HepG2 (cell line): ENCODE data around the gene LYZL1.

ENCODE experiments used
- CHD2 ChIP-seq: IDR thresholded peaks from 2 replicates; pipeline ENCODE4 v1.6.1; 2011; ENCODE audit warnings: low read depth, low read length, improper control_type of control experiment
- CTCF ChIP-seq: sonication (generic); formaldehyde crosslinking; IDR thresholded peaks from 2 replicates; pipeline ENCODE4 v1.5.0; 2020; ENCODE audit warnings: mild to moderate bottlenecking, missing genetic modification reagents, moderate library complexity
- GRHL1 ChIP-seq: sonication (generic); formaldehyde crosslinking; conservative IDR thresholded peaks from 2 replicates; pipeline ENCODE4 v1.8.0; 2022; ENCODE audit warnings: missing genetic modification reagents
- HDAC6 ChIP-seq: fragments of 200-600 bp; sonication (generic); IDR thresholded peaks from 2 replicates; pipeline ENCODE4 v1.7.0; 2017; ENCODE audit warnings: mild to moderate bottlenecking, antibody characterized with exemption, low read length, low read depth
- KDM1A ChIP-seq: IDR thresholded peaks from 2 replicates; pipeline ENCODE4 v1.6.1; 2016; ENCODE audit warnings: missing compliant biosample characterization
- MED13 ChIP-seq: sonication (generic); formaldehyde crosslinking; IDR thresholded peaks from 2 replicates; pipeline ENCODE4 v1.5.0; 2020; ENCODE audit warnings: missing genetic modification reagents
- NR2C2 ChIP-seq: sonication (generic); formaldehyde crosslinking; IDR thresholded peaks from 2 replicates; pipeline ENCODE4 v1.4.0; 2020; ENCODE audit warnings: missing genetic modification reagents, mild to moderate bottlenecking, moderate library complexity, borderline replicate concordance
- RERE ChIP-seq: IDR thresholded peaks from 2 replicates; pipeline ENCODE4 v1.6.1; 2016; ENCODE audit warnings: low read depth, missing genetic modification reagents, missing compliant biosample characterization
- REST ChIP-seq, 2 experiments: IDR thresholded peaks; 2 replicates each; pipeline ENCODE4 v1.6.1; 2011 to 2012; ENCODE audit warnings: low read length in 2 of 2, borderline replicate concordance in 1 of 2, low read depth in 1 of 2, mild to moderate bottlenecking in 1 of 2, moderate library complexity in 1 of 2
- SIN3A ChIP-seq: IDR thresholded peaks from 2 replicates; pipeline ENCODE4 v1.6.1; 2011; ENCODE audit warnings: low read depth, mild to moderate bottlenecking, control low read depth, low read length, borderline replicate concordance
- TCF7 ChIP-seq: sonication (generic); IDR thresholded peaks from 2 replicates; pipeline ENCODE4 v1.6.1; 2016; ENCODE audit warnings: antibody characterized with exemption, low read depth
- ZNF256 ChIP-seq: sonication (generic); formaldehyde crosslinking; conservative IDR thresholded peaks from 2 replicates; pipeline ENCODE4 v1.4.0; 2020; ENCODE audit warnings: missing genetic modification reagents
- ZNF414 ChIP-seq: sonication (generic); formaldehyde crosslinking; IDR thresholded peaks from 2 replicates; pipeline ENCODE4 v1.5.0; 2020; ENCODE audit warnings: missing genetic modification reagents
- ZNF589 ChIP-seq: sonication (generic); formaldehyde crosslinking; conservative IDR thresholded peaks from 2 replicates; pipeline ENCODE4 v1.8.0; 2022; ENCODE audit warnings: mild to moderate bottlenecking, moderate library complexity, missing genetic modification reagents

GRCh38 chr10:29243066-29243465 lies 45.8 kb upstream of the LYZL1 start:
- TF ChIP-seq TCF7 (no peak), GRHL1 (CRISPR knock-in tag) (no peak), REST (IDR thresholded peaks at IDR 0.05; ENCODE audit: borderline replicate concordance in 1 of 2, low read depth in 1 of 2, low read length in 2 of 2) (no peak), HDAC6 (no peak), KDM1A (CRISPR knock-in tag) (no peak), ZNF589 (CRISPR knock-in tag) (no peak), CTCF (CRISPR knock-in tag) (no peak), ZNF414 (no peak), RERE (no peak), MED13 (CRISPR knock-in tag) (no peak), NR2C2 (CRISPR knock-in tag) (no peak), SIN3A (no peak), CHD2 (no peak), ZNF256 (CRISPR knock-in tag) (no peak)
